Endothelial cell (in vitro differentiated cells): Measurements from ENCODE around the gene DHRSX. TPM values are rescaled to one million over a fixed set of nuclear protein-coding genes. Genes with fewer than 3 reads are reported as not detected.

Experiments used
- DNase-seq: peaks from one replicate; pipeline ENCODE4 v3.0.0; 2021; ENCODE audit warnings: low spot score
- H3K27ac Mint-ChIP-seq: one replicate; pipeline ENCODE4 v1.8.0; 2021; ENCODE audit warnings: mixed read lengths, inconsistent platforms; ENCODE audit not compliant: unreplicated experiment
- H3K27me3 Mint-ChIP-seq: one replicate; pipeline ENCODE4 v1.8.0; 2021; ENCODE audit warnings: mild to moderate bottlenecking, moderate library complexity, mixed read lengths, inconsistent platforms; ENCODE audit not compliant: unreplicated experiment
- H3K36me3 Mint-ChIP-seq: one replicate; pipeline ENCODE4 v1.8.0; 2021; ENCODE audit warnings: mild to moderate bottlenecking, low read depth, mixed read lengths, inconsistent platforms; ENCODE audit not compliant: unreplicated experiment
- H3K4me1 Mint-ChIP-seq: one replicate; pipeline ENCODE4 v1.8.0; 2021; ENCODE audit warnings: mild to moderate bottlenecking, mixed read lengths, inconsistent platforms; ENCODE audit not compliant: unreplicated experiment
- H3K4me3 Mint-ChIP-seq: one replicate; pipeline ENCODE4 v1.8.0; 2021; ENCODE audit warnings: mild to moderate bottlenecking, mixed read lengths, inconsistent platforms; ENCODE audit not compliant: unreplicated experiment
- H3K9me3 Mint-ChIP-seq: one replicate; pipeline ENCODE4 v1.8.0; 2021; ENCODE audit warnings: mixed read lengths, inconsistent platforms; ENCODE audit not compliant: unreplicated experiment
- CTCF ChIP-seq: fragments of 200-600 bp; sonication (generic); IDR thresholded peaks from one replicate; pipeline ENCODE4 v1.5.0; 2021; ENCODE audit warnings: antibody characterized with exemption; ENCODE audit not compliant: unreplicated experiment
- total RNA-seq: library from RNA; stranded (reverse); fragmentation: NEBNext Ultra II Directional; extraction: Animal tissue kit (Norgen Biotek cat#: 25700); gene quantifications from one replicate; pipeline ENCODE4 v1.2.1, GENCODE V29; 2021; ENCODE audit not compliant: unreplicated experiment

DHRSX gene
- total RNA-seq, 1 donor from 2014 or later = 22.2 TPM

- peaks cover 16% of the 10 kb centered on the region for H3K36me3 Mint-ChIP-seq
- no peaks in the 10 kb centered on the region for H3K4me1 Mint-ChIP-seq
- H3K9me3 Mint-ChIP-seq = no peaks in the 10 kb centered on the region
- H3K27ac Mint-ChIP-seq = no peak overlapping the region
- no peak overlapping the region for H3K4me3 Mint-ChIP-seq
- no peaks in the 10 kb centered on the region for H3K27me3 Mint-ChIP-seq
- DNase-seq = no peak
- TF ChIP-seq CTCF = no peak
Measured at GRCh38 chrX:2299871-2300270, 200.9 kb downstream of the DHRSX start.

- DNase-seq = no peak
- peaks cover 2% of the 10 kb centered on the region for H3K27me3 Mint-ChIP-seq
- TF ChIP-seq CTCF = no peak
- peaks cover 39% of the 10 kb centered on the region for H3K36me3 Mint-ChIP-seq
- H3K27ac Mint-ChIP-seq = no peak overlapping the region
- no peaks in the 10 kb centered on the region for H3K4me1 Mint-ChIP-seq
- no peak overlapping the region for H3K4me3 Mint-ChIP-seq
- peaks cover 13% of the 10 kb centered on the region for H3K9me3 Mint-ChIP-seq
Measured at GRCh38 chrX:2286731-2287130, 214.0 kb downstream of the DHRSX start.

GRCh38 chrX:2284601-2285000 is 216.2 kb downstream of the DHRSX start:
- no peak for TF ChIP-seq CTCF
- Mint-ChIP-seq H3K4me3 (peak overlapping the region; percentile 37), H3K27me3 (peaks cover 2% of the 10 kb centered on the region), H3K4me1 (no peaks in the 10 kb centered on the region), H3K9me3 (peaks cover 13% of the 10 kb centered on the region), H3K27ac (no peak overlapping the region), H3K36me3 (peaks cover 39% of the 10 kb centered on the region)
- no peak for DNase-seq

- H3K4me1 Mint-ChIP-seq = no peaks in the 10 kb centered on the region
- H3K27ac Mint-ChIP-seq = no peak overlapping the region
- peaks cover 2% of the 10 kb centered on the region for H3K27me3 Mint-ChIP-seq
- no peak for TF ChIP-seq CTCF
- no peak overlapping the region for H3K4me3 Mint-ChIP-seq
- H3K9me3 Mint-ChIP-seq = peaks cover 13% of the 10 kb centered on the region
- no peak for DNase-seq
- H3K36me3 Mint-ChIP-seq = peaks cover 39% of the 10 kb centered on the region
Measured at GRCh38 chrX:2284133-2284532, 216.6 kb downstream of the DHRSX start.

GRCh38 chrX:2283111-2283859 is 217.5 kb downstream of the DHRSX start:
- DNase-seq = no peak
- H3K27ac Mint-ChIP-seq = no peak overlapping the region
- peak overlapping the region; percentile 76 for H3K4me3 Mint-ChIP-seq
- H3K9me3 Mint-ChIP-seq = peaks cover 13% of the 10 kb centered on the region
- H3K4me1 Mint-ChIP-seq = no peaks in the 10 kb centered on the region
- peaks cover 39% of the 10 kb centered on the region for H3K36me3 Mint-ChIP-seq
- no peak for TF ChIP-seq CTCF
- peaks cover 2% of the 10 kb centered on the region for H3K27me3 Mint-ChIP-seq
